Renal pelvis (tissue), 12 donors: ENCODE measurements around the gene CARS2. TPM values are rescaled to one million over a fixed set of nuclear protein-coding genes. Genes with fewer than 3 reads are reported as not detected.
"Not testable (repeated sequence)": the region's sequence is repeated elsewhere in the genome, so short reads cannot be mapped to it uniquely, and the experiment has no call there.

ENCODE experiments used
- DNase-seq: peaks from one replicate; pipeline ENCODE4 v3.0.0-alpha.2; 2013
- long read RNA-seq, 16 experiments: transcript quantifications; one replicate each; lab custom pipeline, GENCODE V29; 2026
- polyA plus RNA-seq, 3 donors: library from polyadenylated mRNA; unstranded; fragments of 120-200 nt; gene quantifications; one replicate each; pipeline ENCODE4 v1.2.1, GENCODE V29; 2013; ENCODE audit not compliant: insufficient read length in 3 of 3

CARS2 gene, protein sequence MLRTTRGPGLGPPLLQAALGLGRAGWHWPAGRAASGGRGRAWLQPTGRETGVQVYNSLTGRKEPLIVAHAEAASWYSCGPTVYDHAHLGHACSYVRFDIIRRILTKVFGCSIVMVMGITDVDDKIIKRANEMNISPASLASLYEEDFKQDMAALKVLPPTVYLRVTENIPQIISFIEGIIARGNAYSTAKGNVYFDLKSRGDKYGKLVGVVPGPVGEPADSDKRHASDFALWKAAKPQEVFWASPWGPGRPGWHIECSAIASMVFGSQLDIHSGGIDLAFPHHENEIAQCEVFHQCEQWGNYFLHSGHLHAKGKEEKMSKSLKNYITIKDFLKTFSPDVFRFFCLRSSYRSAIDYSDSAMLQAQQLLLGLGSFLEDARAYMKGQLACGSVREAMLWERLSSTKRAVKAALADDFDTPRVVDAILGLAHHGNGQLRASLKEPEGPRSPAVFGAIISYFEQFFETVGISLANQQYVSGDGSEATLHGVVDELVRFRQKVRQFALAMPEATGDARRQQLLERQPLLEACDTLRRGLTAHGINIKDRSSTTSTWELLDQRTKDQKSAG
- 10 to 100 TPM; 66.5 to 82.2 (median 74.7) TPM for polyA plus RNA-seq
- long read RNA-seq, donor 1, transcript CARS2-201 (15 exons, 1,879 nt), result major isoform, 21 of 122 reads
- long read RNA-seq, donor 1, partial matches to known transcripts, result 87 of 122 reads
- long read RNA-seq, donor 1, other reads (novel, unspliced or antisense), result 10 of 122 reads
- long read RNA-seq, donor 2, transcript CARS2-201 (15 exons, 1,879 nt), result major isoform, 17 of 53 reads
- long read RNA-seq, donor 2, partial matches to known transcripts, result 12 of 53 reads
- long read RNA-seq, donor 2, other reads (novel, unspliced or antisense), result 23 of 53 reads
- long read RNA-seq, donor 3, transcript CARS2-201 (15 exons, 1,879 nt), result major isoform, 17 of 31 reads
- long read RNA-seq, donor 3, partial matches to known transcripts, result 11 of 31 reads
- long read RNA-seq, donor 3, other reads (novel, unspliced or antisense), result 0 of 31 reads
- long read RNA-seq, donor 4, transcript CARS2-201 (15 exons, 1,879 nt), result major isoform, 11 of 26 reads
- long read RNA-seq, donor 4, partial matches to known transcripts, result 11 of 26 reads
- long read RNA-seq, donor 4, other reads (novel, unspliced or antisense), result 0 of 26 reads
- long read RNA-seq, donor 5, transcript CARS2-201 (15 exons, 1,879 nt), result major isoform, 6 of 15 reads
- long read RNA-seq, donor 5, partial matches to known transcripts, result 7 of 15 reads
- long read RNA-seq, donor 5, other reads (novel, unspliced or antisense), result 0 of 15 reads
- long read RNA-seq, donor 6, transcript CARS2-201 (15 exons, 1,879 nt), result major isoform, 12 of 17 reads
- long read RNA-seq, donor 6, partial matches to known transcripts, result 0 of 17 reads
- long read RNA-seq, donor 6, other reads (novel, unspliced or antisense), result 0 of 17 reads
- long read RNA-seq, donor 7, transcript CARS2-201 (15 exons, 1,879 nt), result major isoform, 14 of 118 reads
- long read RNA-seq, donor 7, partial matches to known transcripts, result 94 of 118 reads
- long read RNA-seq, donor 7, other reads (novel, unspliced or antisense), result 7 of 118 reads
- long read RNA-seq, donor 8, transcript CARS2-201 (15 exons, 1,879 nt), result major isoform, 8 of 18 reads
- long read RNA-seq, donor 8, partial matches to known transcripts, result 9 of 18 reads
- long read RNA-seq, donor 8, other reads (novel, unspliced or antisense), result 0 of 18 reads
- long read RNA-seq, donor 9, transcript CARS2-201 (15 exons, 1,879 nt), result major isoform, 19 of 33 reads
- long read RNA-seq, donor 9, partial matches to known transcripts, result 11 of 33 reads
- long read RNA-seq, donor 9, other reads (novel, unspliced or antisense), result 0 of 33 reads
- long read RNA-seq, donor 10, transcript CARS2-201 (15 exons, 1,879 nt), result major isoform, 8 of 22 reads
- long read RNA-seq, donor 10, partial matches to known transcripts, result 9 of 22 reads
- long read RNA-seq, donor 10, other reads (novel, unspliced or antisense), result 0 of 22 reads
- long read RNA-seq, donor 11, transcript CARS2-201 (15 exons, 1,879 nt), result major isoform, 11 of 29 reads
- long read RNA-seq, donor 11, partial matches to known transcripts, result 0 of 29 reads
- long read RNA-seq, donor 11, other reads (novel, unspliced or antisense), result 17 of 29 reads
- long read RNA-seq, donor 12, transcript CARS2-201 (15 exons, 1,879 nt), result major isoform, 19 of 65 reads
- long read RNA-seq, donor 12, partial matches to known transcripts, result 13 of 65 reads
- long read RNA-seq, donor 12, other reads (novel, unspliced or antisense), result 29 of 65 reads
- long read RNA-seq, donor 13, transcript CARS2-201 (15 exons, 1,879 nt), result major isoform, 6 of 13 reads
- long read RNA-seq, donor 13, transcript CARS2-224 (2 exons, 3,516 nt), result major isoform, 6 of 13 reads
- long read RNA-seq, donor 13, partial matches to known transcripts, result 0 of 13 reads
- long read RNA-seq, donor 13, other reads (novel, unspliced or antisense), result 0 of 13 reads
- long read RNA-seq, donor 14, result 0 reads
- long read RNA-seq, donor 15, result 0 reads
- long read RNA-seq, donor 16, transcript CARS2-201 (15 exons, 1,879 nt), result major isoform, 15 of 33 reads
- long read RNA-seq, donor 16, partial matches to known transcripts, result 13 of 33 reads
- long read RNA-seq, donor 16, other reads (novel, unspliced or antisense), result 0 of 33 reads

- DNase-seq, result peak; percentile 95
These were observed at the start of gene CARS2 for GRCh38 chr13:110705826-110706569. Gene CARS2, minus strand, starts transcription at chr13:110706116. Its CDS starts 23 bp downstream, at chr13:110706093.

DNA sequence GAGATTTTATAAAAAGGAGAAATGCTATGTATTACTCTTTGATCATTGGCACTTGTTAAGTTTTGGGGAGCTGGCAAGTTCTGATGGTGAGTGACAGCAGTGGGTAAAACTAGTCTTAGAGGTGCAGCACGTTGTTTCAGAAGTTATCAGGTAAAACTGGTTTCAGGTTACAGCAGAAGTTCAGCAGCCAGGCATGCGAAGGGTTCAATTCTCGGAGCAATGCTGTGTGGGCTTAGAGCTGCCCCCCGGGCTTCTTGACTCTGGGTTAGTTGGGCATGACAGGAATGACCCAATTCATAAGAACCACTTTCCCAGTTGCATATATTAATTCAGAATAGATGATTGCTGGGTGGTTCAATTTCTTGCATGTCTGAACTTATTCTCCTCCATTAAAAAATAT is 42.4 kb upstream of the CARS2 start:
- no peak for DNase-seq

DNA sequence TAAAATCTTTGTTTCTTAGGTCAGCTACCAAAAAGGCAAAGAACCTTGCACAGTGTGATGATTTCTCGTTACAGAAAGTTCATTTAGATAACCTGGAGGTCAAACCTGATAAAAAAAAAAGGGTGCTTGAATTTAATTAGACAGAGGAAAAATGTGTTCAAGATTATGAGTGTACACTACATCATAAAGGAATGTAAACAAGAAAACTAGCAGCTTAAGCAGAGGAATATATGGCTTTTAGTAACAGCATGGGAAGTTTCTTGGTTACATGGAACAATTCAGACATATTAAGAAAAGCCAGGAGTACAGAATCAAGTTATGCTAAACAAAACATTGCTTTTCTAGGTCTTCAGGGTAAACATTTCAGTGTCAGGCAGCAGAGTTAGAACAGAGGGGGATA is 40.5 kb upstream of the CARS2 start:
- peak; percentile 27 for DNase-seq

GRCh38 chr13:110743687-110744086 is 37.8 kb upstream of the CARS2 start:
- DNase-seq, result no peak

DNA sequence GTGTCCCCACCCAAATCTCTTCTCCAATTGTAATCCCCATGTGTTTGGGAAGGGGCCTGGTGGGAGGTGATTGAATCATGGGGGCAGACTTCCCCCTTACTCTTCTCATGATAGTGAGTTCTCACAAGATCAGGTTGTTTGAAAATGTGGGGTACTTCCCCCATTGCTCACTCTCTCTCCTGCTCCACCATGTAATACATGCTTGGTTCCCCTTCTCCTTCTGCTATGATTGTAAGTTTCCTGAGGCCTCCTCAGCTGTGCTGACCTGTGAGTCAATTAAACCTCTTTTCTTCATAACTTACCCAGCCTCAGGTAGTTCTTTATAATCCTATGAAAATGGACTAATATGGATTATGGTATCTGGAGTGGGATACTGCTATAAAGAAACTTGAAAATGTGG is 31.6 kb upstream of the CARS2 start:
- no peak for DNase-seq

GRCh38 chr13:110734561-110734960 is 28.6 kb upstream of the CARS2 start:
- no peak for DNase-seq

DNA sequence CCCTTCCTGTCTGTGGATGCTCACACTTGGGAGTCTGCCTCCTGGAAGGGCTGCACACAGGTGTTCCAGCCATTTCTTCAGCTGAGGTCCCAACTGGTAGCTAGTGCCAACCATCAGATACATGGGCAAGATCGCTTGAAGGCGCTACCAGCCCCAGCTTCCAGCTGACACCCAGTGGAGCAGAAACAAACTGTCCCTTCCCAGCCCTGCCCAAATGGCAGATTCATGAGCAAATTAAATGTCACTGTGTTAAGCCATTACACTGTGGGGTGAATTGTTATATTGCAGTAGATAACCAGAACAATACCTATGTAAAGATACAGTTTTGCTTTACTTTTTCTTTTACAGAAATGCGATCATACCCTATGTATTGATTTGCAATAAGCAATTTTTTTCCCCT is 25.2 kb upstream of the CARS2 start:
- no peak for DNase-seq

DNA sequence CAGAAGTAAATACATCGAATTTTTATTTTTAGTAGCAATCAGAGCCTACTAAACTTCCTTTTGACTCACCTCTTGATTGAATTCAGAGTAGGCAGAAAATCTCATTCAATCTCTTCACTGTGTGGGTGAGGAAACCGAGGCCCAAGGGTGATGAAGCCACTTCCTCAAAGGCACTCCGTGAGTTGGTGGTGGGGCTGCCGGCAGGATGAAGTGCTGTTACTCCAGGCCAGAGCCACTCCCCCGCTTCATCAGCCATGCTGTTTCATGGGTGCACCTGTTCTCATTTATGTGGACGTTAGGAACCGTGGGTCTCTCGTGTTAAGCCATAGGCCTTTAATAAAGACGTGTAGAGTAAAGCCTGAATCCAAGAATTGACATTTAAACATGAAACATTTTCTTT is 20.8 kb upstream of the CARS2 start:
- DNase-seq, result no peak

GRCh38 chr13:110726153-110726552 is 20.2 kb upstream of the CARS2 start:
- not testable (repeated sequence) for DNase-seq

DNA sequence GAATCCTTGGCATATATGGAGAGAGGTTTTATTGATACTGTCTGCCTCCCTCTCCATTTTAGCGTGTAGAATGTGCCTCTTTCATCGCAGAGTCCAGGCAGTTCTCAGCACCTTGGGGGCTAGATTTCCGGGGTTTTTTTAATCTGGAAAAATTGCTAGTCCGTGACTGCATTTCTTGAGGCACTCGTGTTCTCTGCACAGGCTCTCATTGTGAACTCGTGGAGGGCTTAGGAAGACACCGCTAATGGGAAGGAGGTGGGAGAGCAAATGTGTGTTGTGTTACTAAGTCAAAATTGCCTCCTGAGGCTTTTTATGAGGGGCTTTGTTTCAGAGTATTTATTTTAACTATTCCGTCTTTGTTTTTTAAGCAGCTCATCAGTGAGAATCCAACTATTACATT is 17.7 kb upstream of the CARS2 start:
- no peak for DNase-seq

DNA sequence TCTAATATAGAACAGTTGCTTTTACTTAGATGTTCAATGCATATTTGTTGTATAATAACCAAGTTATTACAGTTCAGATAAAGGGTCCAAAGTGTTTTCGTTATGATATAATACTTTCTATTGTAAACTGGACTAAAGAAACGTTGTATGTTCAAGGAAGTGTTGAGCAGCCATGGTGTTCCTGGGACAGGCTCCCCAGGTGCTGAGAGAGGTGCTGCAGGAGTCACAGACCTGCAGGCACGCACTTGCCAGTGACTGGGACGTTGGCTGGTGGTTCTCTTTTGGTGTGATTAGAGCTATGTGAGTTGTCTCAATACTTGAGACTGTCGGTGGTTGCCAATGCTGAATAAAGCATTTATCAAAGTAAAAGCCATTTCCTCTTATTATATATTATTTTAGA is 17.1 kb upstream of the CARS2 start:
- no peak for DNase-seq

DNA sequence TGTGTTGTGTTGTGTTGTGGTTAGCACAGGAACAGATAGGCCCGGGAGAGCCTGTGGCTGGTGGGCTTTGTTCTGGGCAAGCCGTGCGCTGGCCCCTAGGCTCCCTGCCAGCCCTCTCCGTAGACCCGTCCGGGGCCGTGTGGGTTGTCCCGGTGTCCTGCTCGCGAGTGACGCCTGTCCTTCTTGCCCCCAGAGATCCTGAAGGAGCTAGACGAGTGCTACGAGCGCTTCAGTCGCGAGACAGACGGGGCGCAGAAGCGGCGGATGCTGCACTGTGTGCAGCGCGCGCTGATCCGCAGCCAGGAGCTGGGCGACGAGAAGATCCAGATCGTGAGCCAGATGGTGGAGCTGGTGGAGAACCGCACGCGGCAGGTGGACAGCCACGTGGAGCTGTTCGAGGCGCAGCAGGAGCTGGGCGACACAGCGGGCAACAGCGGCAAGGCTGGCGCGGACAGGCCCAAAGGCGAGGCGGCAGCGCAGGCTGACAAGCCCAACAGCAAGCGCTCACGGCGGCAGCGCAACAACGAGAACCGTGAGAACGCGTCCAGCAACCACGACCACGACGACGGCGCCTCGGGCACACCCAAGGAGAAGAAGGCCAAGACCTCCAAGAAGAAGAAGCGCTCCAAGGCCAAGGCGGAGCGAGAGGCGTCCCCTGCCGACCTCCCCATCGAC is 13.3 kb upstream of the CARS2 start:
- DNase-seq, result no peak

- DNase-seq, result no peak
These were observed 10.3 kb upstream of the CARS2 start for GRCh38 chr13:110716247-110716515.

- DNase-seq, result peak; percentile 100
These were observed 9.7 kb upstream of the CARS2 start for GRCh38 chr13:110715395-110716246.

GRCh38 chr13:110714797-110715394 is 9.0 kb upstream of the CARS2 start:
- peak; percentile 57 for DNase-seq
